SU-DHL-6 (cell line): ENCODE results near the gene UNC5C.

Source experiments
- H2AFZ ChIP-seq: fragments of 200-600 bp; sonication (generic); 2 replicates; pipeline ENCODE4 v1.6.1; 2014; ENCODE audit warnings: low read depth, mild to moderate bottlenecking, moderate library complexity, mixed read lengths, antibody characterized with exemption, low read length; ENCODE audit not compliant: severe bottlenecking
- H3F3A ChIP-seq: fragments of 200-600 bp; shearing (Covaris generic); 2 replicates; pipeline ENCODE4 v1.6.0; 2016; ENCODE audit warnings: antibody characterized with exemption, mild to moderate bottlenecking; ENCODE audit not compliant: insufficient read depth
- H3K27ac ChIP-seq: fragments of 200-600 bp; sonication (generic); 2 replicates; pipeline ENCODE4 v1.5.1; 2016; ENCODE audit warnings: low read depth, mild to moderate bottlenecking, low read length, moderate library complexity, mixed read lengths
- H3K27me3 ChIP-seq: fragments of 200-600 bp; sonication (generic), shearing (Covaris generic); 2 replicates; pipeline ENCODE4 v1.6.0; 2014; ENCODE audit warnings: mild to moderate bottlenecking, low read length
- H3K36me3 ChIP-seq: fragments of 200-600 bp; sonication (generic); 2 replicates; pipeline ENCODE4 v1.6.1; 2014; ENCODE audit warnings: mild to moderate bottlenecking, low read length, mixed read lengths
- H3K4me2 ChIP-seq: fragments of 300-600, 200-600 bp; shearing (Covaris generic), sonication (generic); 2 replicates; pipeline ENCODE4 v1.6.0; 2014; ENCODE audit warnings: low read length, low read depth, mild to moderate bottlenecking; ENCODE audit not compliant: poor library complexity, severe bottlenecking
- H3K4me3 ChIP-seq: fragments of 200-600 bp; sonication (generic); 2 replicates; pipeline ENCODE4 v1.5.1; 2014; ENCODE audit warnings: antibody characterized with exemption, low read length, mild to moderate bottlenecking, mixed read lengths; ENCODE audit not compliant: insufficient read depth, poor library complexity, severe bottlenecking
- H3K79me2 ChIP-seq: fragments of 200-600 bp; sonication (generic); 2 replicates; pipeline ENCODE4 v1.6.1; 2014; ENCODE audit warnings: mild to moderate bottlenecking, low read length, moderate library complexity; ENCODE audit not compliant: insufficient read depth
- H3K9ac ChIP-seq: fragments of 200-600 bp; sonication (generic); 2 replicates; pipeline ENCODE4 v1.7.0; 2014; ENCODE audit warnings: mild to moderate bottlenecking, low read length
- H3K9me2 ChIP-seq: fragments of 200-600 bp; sonication (generic); replicated peaks from 2 replicates; pipeline ENCODE4 v1.6.1; 2014; ENCODE audit warnings: low read length; ENCODE audit not compliant: insufficient read depth
- H3K9me3 ChIP-seq: fragments of 200-600 bp; sonication (generic); 2 replicates; pipeline ENCODE4 v1.6.1; 2014; ENCODE audit warnings: low read length, mixed read lengths; ENCODE audit not compliant: insufficient read depth
- H4K20me1 ChIP-seq: fragments of 200-600 bp; sonication (generic); 2 replicates; pipeline ENCODE4 v1.6.1; 2014; ENCODE audit warnings: low read depth, mild to moderate bottlenecking, antibody characterized with exemption, low read length, moderate library complexity, mixed read lengths
- EZH2phosphoT487 ChIP-seq: fragments of 200-600 bp; sonication (generic), shearing (Covaris generic); conservative IDR thresholded peaks from 2 replicates; pipeline ENCODE4 v1.6.1; 2018; ENCODE audit warnings: mild to moderate bottlenecking, antibody characterized with exemption, low read length, moderate library complexity, mixed read lengths
- TF ChIP-seq, protein P1 (sequence below): fragments of 200-600 bp; sonication (generic); IDR thresholded peaks from one replicate; pipeline ENCODE4 v1.5.1; 2017; ENCODE audit warnings: antibody characterized with exemption, mild to moderate bottlenecking, low read length, moderate library complexity; ENCODE audit not compliant: insufficient read depth, poor library complexity, severe bottlenecking

The UNC5C gene

DNA sequence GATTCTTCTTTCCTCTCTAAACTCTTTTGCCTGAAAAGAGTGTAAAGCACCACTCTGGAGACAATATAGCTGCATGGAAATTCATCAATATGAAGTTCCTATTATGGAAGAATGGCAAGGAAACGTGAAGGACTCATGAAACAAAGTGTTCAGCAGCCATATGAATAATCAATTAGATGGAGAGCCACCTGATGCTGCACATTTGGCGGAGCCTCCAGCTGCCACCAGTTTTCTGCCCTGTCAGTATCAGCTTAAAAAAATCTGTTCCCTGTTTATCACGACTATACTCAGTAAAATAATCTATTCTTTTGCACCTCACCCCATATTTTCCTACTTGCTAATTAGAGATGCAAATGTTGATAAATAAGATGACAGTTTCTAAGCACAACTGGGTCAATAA, 276.0 kb downstream of the UNC5C start:
- Histone ChIP-seq H3K9ac (no peak overlapping the region), H2AFZ (no peak overlapping the region), H3K9me3 (no peaks in the 10 kb centered on the region), H3K4me2 (no peak overlapping the region), H3K79me2 (no peaks in the 10 kb centered on the region), H4K20me1 (no peaks in the 10 kb centered on the region), H3F3A (no peaks in the 10 kb centered on the region), H3K27ac (no peak overlapping the region), H3K36me3 (no peaks in the 10 kb centered on the region), H3K9me2 (no peaks in the 10 kb centered on the region), H3K27me3 (no peaks in the 10 kb centered on the region), H3K4me3 (no peak overlapping the region)
- no peak for TF ChIP-seq EZH2phosphoT487
- TF ChIP-seq, protein P1, sequence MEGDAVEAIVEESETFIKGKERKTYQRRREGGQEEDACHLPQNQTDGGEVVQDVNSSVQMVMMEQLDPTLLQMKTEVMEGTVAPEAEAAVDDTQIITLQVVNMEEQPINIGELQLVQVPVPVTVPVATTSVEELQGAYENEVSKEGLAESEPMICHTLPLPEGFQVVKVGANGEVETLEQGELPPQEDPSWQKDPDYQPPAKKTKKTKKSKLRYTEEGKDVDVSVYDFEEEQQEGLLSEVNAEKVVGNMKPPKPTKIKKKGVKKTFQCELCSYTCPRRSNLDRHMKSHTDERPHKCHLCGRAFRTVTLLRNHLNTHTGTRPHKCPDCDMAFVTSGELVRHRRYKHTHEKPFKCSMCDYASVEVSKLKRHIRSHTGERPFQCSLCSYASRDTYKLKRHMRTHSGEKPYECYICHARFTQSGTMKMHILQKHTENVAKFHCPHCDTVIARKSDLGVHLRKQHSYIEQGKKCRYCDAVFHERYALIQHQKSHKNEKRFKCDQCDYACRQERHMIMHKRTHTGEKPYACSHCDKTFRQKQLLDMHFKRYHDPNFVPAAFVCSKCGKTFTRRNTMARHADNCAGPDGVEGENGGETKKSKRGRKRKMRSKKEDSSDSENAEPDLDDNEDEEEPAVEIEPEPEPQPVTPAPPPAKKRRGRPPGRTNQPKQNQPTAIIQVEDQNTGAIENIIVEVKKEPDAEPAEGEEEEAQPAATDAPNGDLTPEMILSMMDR: no peak

DNA sequence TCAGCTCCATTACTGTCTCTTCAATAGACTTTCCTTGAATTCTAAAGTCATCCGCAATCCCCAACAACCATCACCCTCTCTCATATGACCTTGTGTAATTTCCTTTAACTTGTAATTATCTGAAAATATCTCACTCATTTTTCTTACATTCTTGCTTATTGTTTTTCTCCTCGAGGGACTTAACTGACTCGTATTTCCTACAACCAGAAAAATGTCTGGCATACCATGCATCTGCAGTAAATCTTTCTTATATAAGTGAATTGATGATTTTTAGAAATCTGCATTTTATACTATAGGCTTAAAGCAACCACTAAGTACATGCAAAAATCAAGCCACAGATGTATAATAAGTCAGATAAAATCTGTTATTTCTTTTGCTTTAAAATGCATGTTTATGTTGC, 276.7 kb downstream of the UNC5C start:
- H3K36me3 ChIP-seq: no peaks in the 10 kb centered on the region

DNA sequence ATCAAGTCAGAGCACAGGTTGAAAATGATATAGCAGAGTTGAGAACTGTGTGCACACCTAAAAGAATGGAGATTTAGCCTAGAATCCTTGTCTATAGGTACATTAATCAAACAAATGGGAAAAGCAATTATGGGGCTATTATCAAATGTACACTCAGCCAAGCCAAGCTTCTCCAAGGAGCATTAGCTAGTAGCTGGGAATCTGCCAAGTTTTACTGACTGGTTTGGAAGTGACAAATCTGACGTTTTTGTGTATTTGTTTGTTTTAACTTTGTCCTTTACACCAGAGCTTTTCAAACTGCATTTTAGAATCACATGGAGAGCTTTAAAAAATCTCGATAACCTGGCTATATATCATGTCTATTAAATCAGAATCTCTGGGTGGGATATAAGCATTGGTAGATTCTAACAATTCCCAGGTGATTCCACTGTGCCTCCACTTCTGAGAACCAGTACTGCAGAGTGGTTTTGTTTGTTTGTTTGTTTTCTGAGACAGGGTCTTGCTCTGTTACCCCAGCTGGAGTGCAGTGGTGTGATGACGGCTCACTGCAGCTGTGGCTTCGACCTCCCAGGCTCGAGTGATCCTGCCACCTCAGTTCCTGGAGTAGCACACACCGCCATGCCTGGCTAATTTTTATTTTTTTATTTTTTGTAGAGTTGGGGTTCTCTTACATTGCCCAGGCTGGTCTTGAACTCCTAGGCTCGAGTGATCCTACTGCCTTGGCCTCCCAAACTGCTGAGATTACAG, 279.8 kb downstream of the UNC5C start:
- Histone ChIP-seq H3K9ac (no peak overlapping the region), H3K79me2 (no peaks in the 10 kb centered on the region), H2AFZ (no peak overlapping the region), H3F3A (no peaks in the 10 kb centered on the region), H3K9me3 (no peaks in the 10 kb centered on the region), H3K27ac (no peak overlapping the region), H3K36me3 (no peaks in the 10 kb centered on the region), H4K20me1 (no peaks in the 10 kb centered on the region), H3K27me3 (no peaks in the 10 kb centered on the region), H3K9me2 (no peaks in the 10 kb centered on the region), H3K4me2 (no peak overlapping the region), H3K4me3 (no peak overlapping the region)
- TF ChIP-seq, protein P1: no peak
- no peak for TF ChIP-seq EZH2phosphoT487

More for the DNA sequence above, 276.7 kb downstream of the UNC5C start:
- no peaks in the 10 kb centered on the region for H3K9me2 ChIP-seq
- H3K27me3 ChIP-seq: no peaks in the 10 kb centered on the region
- no peak overlapping the region for H2AFZ ChIP-seq
- H3K9ac ChIP-seq: no peak overlapping the region
- H3K27ac ChIP-seq: no peak overlapping the region
- no peaks in the 10 kb centered on the region for H3K79me2 ChIP-seq
- TF ChIP-seq, protein P1: no peak
- no peak for TF ChIP-seq EZH2phosphoT487
- H3K4me3 ChIP-seq: no peak overlapping the region
- H3F3A ChIP-seq: no peaks in the 10 kb centered on the region
- no peaks in the 10 kb centered on the region for H4K20me1 ChIP-seq
- H3K4me2 ChIP-seq: no peak overlapping the region
- no peaks in the 10 kb centered on the region for H3K9me3 ChIP-seq
